Measurements from ENCODE around the gene LMF1.
A peak's percentile ranks its signal among the peaks of the same experiment; 100 is the strongest.

LMF1 gene

DNA sequence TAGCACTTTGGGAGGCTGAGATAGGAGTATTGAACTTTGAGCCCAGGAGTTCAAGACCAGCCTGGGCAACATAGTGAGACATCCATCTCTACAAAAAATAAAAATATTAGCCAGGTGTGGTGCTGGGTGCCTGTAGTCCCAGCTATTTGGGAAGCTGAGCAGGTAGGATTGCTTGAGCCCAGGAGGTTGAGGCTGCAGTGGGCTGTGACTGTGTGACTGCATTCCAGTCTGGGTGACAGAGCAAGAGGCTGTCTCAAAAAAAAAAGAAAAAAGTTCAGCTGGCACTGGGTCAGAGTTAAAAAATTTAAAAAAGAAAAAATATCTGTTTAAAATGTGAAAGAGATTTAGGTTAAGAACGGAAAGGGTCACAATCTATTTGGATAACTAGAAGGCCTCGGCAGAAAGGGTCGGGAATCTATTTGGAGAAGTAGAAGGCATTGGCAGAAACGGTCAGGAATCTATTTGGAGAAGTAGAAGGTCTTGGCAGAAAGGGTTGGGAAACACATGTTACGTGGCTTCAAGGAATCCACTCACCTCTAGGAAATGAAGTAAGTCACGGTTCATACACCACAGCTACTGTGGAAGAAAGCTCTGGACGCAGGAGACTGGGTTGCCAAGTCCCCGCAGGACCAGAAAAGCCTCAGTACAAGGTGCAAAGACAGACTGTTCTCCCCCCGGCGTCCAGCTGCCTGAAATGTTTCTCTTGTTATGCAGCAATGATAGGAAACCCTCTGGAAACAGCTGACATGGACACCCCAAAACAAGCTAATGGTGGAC lies 25.3 kb downstream of the LMF1 start:
- DNase-seq = no peak

DNA sequence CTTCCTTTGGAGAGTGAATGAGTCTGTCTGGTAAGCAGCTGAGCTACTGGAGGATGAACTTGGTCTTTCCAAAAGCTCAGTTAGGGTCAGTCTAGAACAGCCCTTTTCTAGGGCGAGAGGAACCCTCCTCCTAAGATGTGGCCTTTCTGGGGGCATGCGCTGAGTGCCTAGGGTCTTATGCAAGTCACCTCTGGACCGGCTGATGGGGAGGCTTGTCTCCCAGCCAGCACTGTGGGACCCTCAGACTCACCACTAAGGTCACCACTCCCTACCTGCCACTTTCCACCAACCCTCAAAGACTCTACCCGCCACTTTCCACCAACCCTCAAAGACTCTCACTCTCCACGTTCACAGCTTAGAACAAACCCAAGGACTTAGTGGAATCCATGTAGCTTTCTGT lies 26.8 kb downstream of the LMF1 start:
- no peak for DNase-seq

DNA sequence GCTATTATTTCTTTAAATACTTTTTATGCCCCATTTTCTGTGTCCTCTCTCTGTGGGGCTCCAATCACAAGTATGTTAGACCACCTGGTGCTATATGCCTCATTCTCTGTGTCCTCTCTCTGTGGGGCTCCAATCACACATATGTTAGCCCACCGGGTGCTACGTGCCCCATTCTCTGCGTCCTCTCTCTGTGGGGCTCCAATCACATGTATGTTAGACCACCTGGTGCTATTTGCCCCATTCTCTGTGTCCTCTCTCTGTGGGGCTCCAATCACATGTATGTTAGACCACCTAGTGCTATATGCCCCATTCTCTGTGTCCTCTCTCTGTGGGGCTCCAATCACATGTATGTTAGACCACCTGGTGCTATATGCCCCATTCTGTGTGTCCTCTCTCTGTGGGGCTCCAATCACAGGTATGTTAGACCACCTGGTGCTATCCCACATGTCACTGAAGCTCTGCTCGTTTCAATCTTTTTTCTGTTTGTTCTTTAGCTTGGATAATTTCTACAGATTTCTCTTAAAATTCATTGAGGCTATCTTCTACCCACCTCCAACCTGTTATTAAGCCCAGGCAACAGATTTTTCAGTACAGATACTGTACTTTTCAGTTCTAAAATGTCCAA lies 28.2 kb downstream of the LMF1 start:
- DNase-seq = no peak

DNA sequence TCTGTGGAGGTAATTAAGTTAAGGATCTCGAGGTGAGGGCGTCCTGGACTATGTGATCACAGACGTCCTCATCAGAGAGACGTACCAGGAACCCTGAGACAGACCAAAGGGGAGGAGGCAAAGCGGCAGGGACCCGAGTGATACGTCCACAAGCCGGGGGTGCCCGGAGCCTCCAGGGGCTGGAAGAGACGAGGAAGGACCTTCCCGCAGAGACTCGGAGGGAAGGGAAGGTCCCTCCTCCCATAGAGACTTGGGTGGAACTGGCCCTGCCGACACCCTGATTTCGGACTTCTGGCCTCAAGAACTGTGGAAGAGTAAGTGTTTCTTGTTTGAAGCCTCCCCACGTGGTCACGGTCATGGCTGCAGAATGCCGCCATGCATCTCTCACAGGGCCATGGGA lies 30.8 kb downstream of the LMF1 start:
- no peak for DNase-seq

DNA sequence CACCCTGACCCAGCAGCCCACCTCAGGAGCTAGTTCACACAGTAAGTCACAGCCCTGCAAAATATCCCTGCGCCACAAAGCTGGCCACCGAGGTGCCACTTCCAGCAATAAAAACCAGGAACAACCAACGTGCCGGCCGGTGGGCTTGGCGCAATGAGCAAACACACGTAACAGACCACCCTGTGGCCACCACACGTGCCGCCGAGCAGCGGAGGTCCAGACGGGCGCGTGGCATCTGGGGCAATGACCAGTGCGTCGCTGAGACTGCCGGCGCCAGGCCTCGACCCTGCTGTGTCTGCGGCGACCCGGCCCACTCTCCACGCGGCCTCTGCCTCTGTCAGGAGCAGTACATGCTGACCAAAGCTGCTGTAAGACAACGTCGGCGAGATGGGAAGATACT lies 31.5 kb downstream of the LMF1 start:
- no peak for DNase-seq

DNA sequence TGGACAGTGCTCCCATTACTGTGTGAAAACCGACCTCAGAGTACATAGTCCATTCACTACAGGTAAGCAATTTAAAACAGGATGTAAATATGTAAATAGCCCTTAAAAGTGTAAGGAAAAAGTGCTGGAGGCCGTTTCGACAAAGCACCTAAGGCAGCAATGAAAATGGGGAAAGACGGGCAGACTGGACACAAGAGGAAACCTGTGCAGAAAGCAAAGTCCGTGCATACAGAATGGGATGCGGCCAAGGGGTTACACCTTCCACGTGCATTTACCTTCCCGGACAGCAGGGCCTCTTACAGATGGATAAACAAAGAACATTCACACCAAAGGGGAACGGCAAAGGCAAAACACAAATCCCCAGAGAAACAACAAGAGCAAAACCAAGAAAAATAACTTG lies 32.0 kb downstream of the LMF1 start:
- no peak for DNase-seq

DNA sequence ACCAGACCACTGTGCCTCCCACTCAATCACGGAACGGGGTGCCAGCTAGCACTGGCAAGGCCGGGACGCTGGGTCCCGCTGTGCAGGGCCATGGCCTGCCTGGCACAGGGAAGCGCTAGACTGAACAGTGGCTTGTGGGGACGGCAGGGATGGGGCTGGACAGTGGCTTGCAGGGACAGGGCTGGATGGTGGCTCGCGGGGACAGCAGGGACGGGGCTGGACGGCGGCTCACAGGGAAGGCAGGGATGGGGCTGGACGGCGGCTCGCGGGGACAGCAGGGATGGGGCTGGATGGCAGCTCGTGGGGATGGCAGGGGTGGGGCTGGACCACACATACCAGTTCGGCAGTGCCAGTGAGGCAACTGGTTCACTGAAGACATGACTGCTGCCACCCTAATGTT lies 32.6 kb downstream of the LMF1 start:
- DNase-seq = no peak

DNA sequence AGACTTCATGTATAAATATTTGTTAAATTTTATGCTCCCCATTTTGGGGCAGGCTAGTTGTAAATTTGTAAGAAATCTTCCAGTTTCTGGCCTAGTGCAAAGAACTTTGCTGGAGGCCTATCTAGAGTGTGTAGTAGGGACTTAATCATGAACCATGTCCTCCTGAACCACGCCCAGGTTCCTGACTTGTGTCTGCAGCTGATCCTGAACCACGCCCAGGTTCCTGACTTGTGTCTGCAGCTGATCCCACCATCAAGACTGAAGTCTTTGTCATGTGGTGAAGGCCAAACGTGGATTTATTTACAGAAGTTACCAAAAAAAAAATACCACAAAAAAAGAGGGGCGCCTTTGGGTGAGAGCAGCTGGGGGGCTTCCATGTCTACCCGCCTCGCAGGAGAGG lies 33.1 kb downstream of the LMF1 start:
- DNase-seq = no peak

DNA sequence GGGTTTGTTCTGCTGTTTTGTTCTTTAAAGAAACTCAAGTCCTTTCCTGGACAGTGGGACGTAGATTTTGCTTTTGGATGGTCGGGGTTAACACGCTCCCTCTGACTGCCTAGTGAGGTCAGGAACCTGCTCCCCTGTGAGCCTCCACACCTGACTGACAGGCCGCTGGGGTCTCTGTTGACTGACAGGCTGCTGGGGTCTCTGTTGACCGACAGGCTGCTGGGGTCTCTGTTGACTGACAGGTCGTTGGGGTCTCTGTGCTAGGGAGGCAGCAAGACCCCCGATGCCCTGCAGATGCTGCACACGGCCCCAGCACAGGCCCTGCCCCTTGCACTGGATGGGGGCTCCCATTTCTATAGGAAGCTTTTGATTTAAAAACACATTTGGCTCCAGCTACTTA lies 33.5 kb downstream of the LMF1 start:
- no peak for DNase-seq

DNA sequence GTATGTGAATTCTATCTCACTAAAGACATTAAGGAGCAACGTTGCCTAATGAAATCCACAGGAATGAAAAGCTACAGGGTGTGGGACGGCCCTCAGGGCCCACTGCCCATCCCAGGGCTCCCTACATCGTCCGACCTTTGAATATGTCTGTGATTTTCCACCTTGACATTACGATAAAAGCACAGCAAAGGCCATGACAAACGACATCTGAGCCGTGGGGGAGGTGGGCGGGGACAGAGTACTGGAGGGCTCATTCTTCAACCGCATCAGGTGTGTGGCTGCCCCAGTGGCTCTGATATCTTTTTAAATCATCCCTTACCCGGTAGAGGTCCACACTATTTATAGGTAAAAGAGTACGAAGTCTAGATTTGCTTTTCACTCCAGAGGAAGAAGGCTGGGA lies 35.1 kb downstream of the LMF1 start:
- no peak for DNase-seq

DNA sequence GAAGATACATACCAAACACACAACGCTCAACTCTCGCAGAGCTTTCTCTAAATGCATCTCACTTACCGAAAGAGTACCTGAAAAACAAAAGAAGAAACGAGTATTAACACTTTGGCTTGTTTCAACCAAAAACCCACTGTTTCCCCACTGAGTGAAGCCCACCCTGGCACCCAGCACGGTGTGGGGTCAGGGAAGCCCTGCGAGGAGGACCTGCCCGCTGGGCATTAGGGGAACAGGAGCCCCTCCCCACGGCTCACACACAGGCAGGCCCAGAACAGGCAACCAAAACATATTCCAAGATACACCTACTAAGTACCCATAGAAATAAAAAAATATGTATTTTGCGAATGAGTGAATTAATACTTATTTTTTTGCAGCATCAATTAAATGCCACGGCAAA lies 36.6 kb downstream of the LMF1 start:
- DNase-seq = no peak

DNA sequence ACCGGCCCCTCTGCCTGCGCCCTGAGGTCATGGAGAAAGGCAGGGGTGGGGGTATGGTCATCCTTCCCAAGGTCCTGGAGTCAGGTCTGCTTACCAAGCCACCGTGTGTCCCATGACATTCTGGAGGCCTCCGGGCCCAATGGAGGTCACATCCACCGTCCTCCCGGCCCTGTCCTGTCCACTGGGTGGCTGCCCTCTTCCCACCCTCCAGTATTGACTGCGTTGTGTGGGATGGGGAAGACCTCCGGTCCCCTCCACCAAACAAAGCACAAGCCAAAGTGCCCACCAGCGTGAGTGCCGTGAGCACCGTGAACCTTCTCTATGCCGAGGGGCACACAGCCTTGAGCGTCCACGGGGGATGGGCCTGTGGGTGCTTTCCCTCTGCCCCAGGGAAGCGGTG lies 37.2 kb downstream of the LMF1 start:
- no peak for DNase-seq

DNA sequence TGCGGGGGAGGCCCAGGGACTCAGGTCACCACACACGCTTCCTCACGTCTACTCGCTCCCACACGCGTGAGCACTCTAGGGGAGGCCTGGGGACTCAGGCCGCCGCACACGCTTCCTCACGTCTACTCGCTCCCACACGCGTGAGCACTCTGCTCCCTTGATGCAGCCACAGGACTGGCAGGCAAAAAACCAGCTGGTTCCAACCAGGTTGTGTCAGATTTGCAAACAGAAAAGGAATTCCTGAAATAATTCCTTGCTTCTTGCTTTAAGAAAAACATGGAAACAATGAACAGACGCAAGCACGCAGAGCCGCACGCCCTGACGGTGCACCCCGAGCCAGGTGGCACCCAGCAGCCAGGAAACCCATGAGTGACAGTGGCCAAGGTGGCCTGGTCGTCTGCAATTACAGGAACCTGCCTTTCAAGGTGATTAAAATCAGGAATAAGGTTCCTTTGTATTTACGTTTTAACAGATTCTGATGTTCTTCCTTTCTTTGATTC lies 37.9 kb downstream of the LMF1 start:
- DNase-seq = no peak

DNA sequence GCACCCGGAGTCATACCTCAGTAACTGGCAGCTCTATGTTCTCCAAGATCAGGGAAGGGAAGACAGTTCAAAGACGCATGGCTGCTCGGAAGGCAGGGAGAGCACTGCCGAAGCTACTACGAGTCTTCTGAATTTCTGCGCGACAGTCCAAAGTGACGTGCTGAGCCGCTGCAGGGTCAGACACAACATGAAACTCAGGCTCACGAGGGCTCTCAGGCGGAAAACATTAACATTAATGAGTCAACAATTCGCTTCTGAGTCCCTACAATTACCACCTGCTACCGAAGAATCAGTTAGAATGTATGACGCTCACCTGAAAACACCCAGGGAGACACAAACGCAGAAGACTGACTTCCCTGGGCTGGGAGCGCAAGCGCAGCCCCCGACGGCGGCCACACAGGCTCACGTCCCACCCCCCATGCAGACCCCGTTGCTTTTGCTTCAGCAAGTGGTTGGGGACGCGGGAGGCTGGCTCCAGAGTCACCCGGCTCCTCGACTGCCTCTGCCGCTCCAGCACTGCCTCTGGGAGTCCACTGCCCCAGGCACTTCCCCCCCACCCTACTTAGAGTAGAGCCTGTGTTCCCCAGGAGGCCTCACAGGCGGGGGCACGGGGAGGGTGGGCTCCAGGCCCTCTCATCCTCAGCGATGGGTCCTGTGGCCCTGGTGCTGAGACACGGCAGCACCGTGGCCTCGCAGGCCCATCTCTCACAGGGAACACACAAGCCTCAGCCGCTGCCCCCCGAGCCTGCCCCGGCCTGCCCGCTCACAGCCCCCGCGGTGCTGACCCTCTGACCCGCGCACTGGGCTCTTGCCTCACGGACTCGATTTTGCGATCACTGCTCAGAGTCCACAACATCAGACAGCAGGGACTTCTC lies 38.9 kb downstream of the LMF1 start:
- DNase-seq = no peak

DNA sequence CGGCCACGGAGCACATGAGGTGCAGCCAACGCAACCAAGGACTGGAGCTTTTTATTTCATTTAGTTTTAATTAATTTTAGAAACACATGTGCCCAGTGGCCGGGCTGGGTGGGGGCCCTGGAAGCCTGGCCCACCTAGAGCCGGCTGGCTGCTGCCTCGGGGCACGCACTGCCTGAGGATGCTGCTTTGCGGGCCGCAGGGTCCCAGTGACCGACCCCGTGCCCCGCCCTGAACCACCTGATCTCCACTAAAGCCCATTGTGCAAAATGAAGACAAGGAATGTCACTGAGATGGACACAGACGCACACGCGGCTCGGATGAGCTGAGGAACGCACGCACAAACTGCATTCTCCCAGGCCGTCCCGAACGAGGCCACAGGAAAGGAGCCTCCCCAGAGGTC lies 39.6 kb downstream of the LMF1 start:
- DNase-seq = no peak

DNA sequence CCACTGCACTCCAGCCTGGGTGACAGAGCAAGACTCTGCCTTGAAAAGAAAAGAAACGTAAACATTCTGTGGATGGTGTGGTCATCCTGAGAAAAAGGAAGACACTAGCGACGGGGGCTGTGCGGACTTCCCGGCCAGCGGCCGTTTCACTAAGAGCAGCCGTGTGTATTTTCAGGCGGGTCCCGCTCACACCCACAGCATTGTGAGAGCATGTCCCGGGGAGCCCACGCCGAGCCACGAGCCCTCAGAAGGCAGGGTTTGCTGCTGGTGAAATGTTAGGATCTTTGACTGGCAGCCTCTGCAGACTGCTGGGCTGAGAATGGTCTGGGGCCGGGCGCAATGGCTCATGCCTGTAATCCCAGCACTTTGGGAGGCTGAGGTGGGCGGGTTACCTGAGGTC lies 40.3 kb downstream of the LMF1 start:
- DNase-seq = no peak

DNA sequence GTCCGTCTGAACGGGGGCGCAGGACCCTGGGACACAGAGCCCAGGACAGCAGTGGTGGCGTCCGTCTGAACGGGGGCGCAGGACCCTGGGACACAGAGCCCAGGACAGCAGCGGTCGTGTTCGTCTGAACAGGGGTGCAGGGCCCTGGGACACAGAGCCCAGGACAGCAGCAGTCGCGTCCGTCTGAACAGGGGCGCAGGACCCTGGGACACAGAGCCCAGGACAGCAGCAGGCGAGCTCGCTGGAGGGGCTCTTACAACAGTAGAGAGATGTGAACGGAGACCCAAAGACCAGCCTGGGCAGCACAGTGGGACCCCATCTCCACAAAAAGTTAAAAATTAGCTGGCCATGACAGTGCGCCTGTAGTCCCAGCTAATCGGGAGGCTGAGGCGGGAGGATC lies 40.7 kb downstream of the LMF1 start:
- no peak for DNase-seq

DNA sequence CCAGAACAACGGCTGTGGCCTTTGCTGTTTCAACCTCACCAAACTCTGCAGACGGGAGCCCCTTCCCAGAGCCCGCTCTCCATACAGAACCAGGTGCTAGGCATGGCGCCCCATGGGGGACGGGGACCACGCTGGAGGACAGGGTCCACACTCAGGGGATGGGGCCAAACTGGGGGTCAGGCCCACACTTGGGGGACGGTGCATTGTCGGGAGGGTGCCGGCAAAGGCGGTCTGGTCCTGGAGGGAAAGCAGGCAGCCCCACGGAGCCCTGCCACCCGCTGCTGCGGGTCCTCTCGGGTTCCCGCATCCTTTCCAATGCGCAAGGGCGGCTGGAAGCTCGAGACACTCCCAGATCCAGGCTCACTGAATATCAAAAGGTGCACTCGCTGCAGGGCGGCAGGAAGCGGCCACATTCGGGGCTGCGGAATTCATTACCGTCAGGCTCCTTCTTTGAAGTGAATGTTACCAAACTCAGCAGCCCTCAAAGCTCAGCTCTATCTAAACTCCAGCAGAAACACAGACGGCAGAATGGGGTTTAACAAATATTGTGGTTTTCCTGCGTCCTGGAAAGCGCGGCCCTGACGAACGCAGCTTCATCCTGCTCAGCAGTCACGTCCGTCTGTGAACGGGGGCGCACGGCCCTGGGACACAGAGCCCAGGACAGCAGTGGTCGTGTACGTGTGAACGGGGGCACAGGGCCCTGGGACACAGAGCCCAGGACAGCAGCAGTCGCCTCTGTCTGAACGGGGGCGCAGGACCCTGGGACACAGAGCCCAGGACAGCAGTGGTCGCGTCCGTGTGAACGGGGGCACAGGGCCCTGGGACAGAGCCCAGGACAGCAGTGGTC lies 41.3 kb downstream of the LMF1 start:
- DNase-seq = no peak

DNA sequence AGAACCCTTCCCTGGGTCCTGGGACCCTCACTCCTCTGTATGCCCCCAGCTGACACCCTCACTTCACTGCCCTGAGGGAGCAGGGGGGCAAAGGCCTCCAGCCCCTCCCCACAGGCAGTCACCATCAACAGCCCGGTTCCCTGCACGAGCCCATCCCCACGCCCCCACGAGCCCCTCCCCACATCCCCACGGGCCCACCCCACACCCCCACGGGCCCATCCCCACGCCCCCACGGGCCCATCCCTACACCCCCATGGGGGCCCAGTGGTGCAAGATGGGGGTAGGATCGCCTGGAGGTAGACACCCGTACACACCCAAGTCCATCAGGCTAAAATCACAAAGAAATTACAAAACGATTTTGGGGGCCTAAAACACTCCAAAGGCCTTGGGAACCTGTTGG lies 42.3 kb downstream of the LMF1 start:
- no peak for DNase-seq

DNA sequence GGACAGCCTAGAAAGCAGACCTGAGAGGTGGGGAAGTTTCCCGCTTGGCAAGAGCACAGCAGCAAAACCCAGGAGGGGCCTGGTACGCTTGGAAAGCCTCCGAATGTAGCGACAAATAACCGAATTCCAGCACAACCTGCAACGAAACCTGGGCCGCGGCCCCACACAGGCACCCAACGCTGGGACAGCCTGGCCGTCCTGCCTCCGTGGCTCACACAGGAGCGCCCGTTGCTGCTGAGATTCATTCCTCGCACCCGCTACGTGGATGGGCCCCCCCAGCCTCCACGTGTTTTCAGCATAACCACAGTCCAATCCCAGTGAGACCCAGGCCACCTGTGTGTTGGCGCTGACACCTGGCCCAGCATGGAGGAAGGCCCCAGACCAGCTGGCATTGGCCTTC lies 42.9 kb downstream of the LMF1 start:
- DNase-seq = no peak

DNA sequence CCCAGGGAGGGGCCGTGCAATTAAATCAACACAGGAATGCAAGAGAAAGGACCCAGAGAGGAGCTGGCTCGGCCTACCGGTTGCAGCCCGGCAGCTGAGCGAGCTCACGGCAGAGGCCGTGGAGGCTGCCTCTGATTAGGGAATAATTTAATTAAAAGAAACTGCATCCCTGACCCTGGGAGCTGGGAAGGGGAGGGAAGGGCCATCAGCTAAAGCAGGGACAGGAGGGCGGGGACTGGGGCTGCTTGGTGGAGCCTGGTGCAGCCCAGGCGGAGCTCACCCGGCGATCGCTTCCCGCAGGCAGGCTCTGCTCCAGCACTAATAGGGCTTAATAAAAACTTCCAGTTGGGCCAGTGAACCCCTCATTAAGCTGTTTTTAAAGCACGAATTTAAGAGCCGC lies 43.4 kb downstream of the LMF1 start:
- DNase-seq = no peak

DNA sequence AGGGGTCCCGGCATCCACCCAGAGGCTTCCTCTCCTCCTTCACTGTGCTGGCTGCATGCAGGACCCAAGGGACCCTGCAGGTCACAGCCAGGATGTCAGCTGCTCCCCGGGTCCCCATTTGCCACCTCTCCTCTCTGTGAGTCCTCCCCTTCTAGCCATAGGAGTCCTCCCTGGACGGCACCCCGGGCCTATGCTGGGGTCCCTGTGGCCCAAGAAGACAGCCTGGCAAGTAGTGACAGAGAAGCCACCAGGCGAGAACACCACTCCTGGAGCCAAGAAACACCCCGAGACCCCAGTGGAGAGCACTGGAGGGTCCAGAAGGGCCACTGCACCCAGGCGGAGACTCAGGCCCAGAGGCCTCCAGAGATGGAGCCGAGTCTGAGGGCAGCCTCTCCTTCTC lies 44.1 kb downstream of the LMF1 start:
- DNase-seq = no peak

DNA sequence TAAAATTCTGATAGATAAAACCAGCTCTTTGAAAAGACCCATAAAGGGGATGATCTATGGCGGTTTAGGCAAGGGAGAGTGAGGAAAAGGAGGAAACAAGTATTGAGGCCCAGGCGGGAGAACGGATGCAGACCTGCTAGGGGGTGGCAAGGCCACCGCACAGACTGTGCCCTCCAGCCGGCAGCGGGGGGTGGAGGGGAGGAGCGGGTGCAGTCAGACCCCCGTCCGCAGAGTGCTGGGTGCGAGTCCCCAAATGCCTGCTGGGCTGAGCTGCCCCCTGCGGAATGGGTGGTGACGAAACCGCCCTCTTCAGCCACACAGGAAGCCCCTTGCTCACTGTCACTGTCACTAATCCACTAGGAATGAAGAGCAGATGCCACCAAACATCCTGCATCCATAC lies 46.0 kb downstream of the LMF1 start:
- peak; percentile 6 for DNase-seq

Data from fibroblast of skin of right biceps (primary cell).